Stimulated activated CD8-positive, alpha-beta memory T cell treated with anti-CD3 and anti-CD28 coated beads, Interleukin-15, amount 100 ng/mL, for 4 hours (primary cell): ENCODE data around the gene SERINC5.
"Not testable (repeated sequence)": the region's sequence is repeated elsewhere in the genome, so short reads cannot be mapped to it uniquely, and the experiment has no call there.

Experiments used
- DNase-seq, 2 donors: peaks; one replicate each; pipeline ENCODE4 v3.0.0-alpha.2; 2020; ENCODE audit warnings: low read depth in 2 of 2

SERINC5 gene

GRCh38 chr5:80198399-80198798 lies 57.4 kb downstream of the SERINC5 start:
- no peak for DNase-seq

GRCh38 chr5:80195837-80196400 lies 59.9 kb downstream of the SERINC5 start:
- DNase-seq = no peak

GRCh38 chr5:80194468-80194867 lies 61.4 kb downstream of the SERINC5 start:
- DNase-seq = no peak

GRCh38 chr5:80193401-80193800 lies 62.4 kb downstream of the SERINC5 start:
- DNase-seq = no peak

DNA sequence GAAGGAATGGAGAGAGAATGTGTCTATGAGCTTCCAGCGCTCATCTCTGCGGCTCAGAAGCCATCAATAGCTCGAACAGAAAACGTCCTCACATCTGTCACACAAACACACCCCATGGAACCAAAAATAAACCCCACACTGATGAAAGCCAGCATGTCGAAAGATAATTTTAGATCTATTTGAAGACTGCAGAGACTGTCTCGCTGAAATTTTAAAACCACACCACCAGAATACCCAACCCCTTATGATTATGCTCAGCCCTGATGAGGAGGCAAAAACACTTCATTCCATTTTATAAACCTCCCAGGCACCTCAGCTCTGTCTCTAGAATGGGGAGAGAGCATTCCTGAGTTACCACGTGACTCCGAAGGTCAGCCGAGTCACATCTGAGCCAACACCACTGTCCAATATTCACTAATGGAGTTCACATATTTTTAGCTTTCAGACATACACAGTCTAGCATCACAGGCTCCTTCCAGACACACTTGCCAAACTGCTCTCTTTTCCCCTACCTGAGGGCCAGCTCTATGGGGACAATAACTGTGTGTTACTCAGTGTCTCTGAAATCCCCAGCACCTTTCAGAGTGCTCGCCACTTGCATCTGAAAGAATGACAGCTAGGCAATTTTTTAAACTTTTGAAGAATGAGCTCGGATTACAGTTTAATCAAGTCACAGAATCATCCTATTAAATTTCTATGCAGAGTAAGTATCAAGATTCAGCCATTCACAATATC lies 63.2 kb downstream of the SERINC5 start:
- DNase-seq = no peak

DNA sequence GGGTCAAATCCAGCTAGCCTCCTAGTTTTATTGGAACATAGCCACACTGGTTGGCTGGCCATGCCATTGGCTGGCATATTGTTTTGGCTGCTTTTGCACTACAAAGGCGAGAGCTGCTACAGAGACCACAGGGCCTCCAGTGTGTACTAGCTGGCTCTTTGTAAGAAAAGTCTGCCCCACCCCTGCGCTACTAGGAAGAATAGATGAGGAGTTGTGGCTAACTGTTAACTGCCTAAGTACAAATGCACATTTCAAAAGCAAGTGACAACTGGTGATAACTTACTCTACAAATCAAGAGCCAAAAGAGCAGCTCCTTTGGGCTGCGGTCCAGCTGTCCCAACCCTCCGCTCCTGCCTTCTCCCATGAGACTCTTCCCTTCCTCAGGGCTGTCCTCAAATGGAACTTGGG lies 63.9 kb downstream of the SERINC5 start:
- no peak for DNase-seq

DNA sequence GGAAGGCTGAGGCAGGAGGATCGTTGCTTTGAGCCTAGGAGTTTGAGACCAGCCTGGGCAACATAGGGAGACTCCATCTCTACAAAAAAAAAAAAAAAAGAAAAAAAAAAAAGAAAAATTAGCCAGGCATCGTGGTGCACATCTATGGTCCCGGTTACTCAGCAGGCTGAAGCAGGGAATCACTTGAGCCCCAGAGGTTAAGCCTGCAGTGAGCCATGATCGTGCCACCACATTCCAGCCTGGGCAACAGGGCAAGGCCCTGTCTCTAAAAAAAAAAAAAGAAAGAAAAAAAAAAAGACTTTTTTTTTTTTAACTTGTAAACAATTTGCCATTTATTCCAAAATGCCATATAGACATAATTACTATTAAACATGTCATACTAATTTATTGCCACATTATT lies 64.5 kb downstream of the SERINC5 start:
- DNase-seq = no peak

- no peak for DNase-seq
Observed at GRCh38 chr5:80190960-80191359, 64.9 kb downstream of the SERINC5 start.

- DNase-seq = no peak
Observed at GRCh38 chr5:80189701-80190100, 66.1 kb downstream of the SERINC5 start.

DNA sequence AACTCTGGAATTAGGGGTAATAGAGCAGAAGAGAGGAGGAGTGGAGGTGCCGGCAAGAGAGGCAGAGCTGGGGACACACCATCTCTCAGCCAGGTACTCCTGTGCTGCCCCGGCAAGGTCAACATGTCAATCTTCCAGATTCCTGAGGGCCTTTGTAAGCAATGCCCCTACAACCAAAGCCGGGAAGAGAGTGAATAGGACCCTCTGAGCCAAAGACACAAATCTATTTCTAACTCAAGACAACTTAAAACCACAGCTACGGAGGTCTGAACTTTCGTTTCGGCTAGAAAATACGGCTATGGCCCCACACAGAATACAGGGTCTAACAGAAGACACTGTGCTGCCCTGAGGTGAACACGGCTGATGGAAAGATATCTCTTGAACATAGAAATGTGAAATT lies 66.6 kb downstream of the SERINC5 start:
- DNase-seq = no peak

DNA sequence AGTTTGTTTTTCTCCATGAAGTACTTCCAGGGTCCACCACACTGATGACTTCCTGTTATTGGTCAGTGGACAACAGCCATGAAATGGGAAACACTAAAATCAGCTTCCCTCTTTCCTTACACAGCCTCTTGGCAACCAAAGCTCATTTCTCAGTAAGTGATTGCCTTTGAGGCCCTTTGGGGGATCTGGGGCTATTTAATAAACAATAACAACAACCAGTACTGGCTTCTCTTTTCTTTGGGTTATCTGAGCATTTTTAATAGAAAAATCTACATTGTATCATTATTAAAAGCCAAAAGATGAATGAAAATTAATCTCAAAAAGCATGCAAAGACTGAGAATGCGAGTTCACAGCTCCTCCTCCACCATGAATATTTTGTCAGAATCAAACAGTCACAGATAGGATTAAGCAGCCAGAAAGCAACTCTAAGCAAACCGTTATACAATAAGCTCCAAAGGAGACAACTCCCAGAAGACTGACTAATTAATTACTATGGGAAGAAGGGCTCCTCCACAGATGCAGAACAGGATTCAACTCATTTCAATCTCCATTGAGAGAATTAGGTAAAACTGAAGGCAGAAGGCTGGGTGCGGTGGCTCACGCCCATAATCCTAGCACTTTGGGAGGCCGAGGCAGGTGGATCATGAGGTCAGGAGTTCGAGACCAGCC lies 68.3 kb downstream of the SERINC5 start:
- no peak for DNase-seq

DNA sequence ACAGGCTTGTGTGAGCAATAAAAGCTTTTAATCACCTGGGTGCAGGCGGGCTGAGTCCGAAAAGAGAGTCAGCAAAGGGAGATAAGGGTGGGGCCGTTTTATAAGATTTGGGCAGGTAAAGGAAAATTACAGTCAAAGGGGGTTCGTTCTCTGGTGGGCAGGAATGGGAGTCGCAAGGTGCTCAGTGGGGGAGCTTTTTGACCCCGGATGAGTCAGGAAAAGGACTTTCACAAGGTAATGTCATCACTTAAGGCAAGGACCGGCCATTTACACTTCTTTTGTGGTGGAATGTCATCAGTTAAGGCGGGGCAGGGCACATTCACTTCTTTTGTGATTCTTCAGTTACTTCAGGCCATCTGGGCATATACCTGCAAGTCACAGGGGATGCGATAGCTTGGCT lies 70.3 kb downstream of the SERINC5 start:
- not testable (repeated sequence) for DNase-seq

GRCh38 chr5:80185095-80185494 lies 70.8 kb downstream of the SERINC5 start:
- DNase-seq = no peak

GRCh38 chr5:80184235-80185023 lies 71.4 kb downstream of the SERINC5 start:
- no peak for DNase-seq

DNA sequence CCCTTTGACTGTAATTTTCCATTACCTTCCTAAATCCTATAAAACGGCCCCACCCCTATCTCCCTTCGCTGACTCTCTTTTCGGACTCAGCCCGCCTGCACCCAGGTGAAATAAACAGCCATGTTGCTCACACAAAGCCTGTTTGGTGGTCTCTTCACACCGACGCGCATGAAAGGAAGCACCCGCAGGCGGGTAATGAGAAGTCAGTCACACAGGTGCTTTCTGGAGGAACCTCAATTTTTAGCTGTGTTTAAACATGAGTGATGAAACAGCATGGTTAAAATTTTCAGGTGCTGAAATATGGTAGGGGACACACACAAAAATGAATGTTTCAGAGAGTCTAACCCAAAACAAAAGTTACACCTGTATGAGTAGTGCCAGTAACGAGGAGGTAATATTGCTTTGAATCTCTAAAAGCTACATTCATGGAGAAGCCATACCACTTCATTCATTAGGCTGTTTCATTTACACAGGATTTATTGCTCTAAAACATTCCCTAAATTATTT lies 72.1 kb downstream of the SERINC5 start:
- not testable (repeated sequence) for DNase-seq

DNA sequence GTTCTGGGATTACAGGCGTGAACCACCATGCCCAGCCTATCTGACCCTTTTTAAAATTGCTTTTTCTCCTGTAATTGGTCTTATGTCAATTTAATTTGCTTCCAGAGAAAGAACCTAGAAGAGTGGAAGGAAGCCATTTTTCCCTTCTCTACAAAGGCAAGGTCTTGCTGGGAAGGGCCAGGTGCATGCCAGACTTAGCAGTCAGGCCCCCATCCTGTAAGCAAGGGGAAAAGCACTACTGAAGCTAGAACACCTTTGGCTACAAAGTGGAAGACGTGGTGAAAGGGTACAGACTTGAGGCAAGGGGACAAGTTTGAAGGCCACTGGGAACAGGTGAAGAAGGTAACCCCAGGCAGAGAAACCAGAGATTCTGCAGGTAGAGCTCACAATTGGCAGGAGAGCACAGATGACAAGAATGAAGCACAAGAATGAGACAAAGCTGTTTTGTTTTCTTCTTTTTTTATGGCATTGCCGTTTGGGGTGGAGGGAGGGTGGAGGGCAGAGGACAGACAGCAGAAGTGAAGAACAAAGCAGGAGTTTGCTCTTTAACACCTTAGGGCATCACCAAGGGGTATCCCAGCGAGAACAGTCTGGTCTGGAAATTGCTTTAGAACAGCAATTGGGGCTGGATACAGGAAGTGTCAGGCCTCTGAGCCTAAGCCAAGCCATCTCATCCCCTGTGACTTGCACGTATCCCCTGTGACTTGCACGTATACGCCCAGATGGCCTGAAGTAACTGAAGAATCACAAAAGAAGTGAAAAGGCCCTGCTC lies 72.9 kb downstream of the SERINC5 start:
- DNase-seq = no peak

GRCh38 chr5:80181618-80182211 lies 74.1 kb downstream of the SERINC5 start:
- no peak for DNase-seq

- no peak for DNase-seq
Observed at GRCh38 chr5:80177236-80177635, 78.6 kb downstream of the SERINC5 start.

GRCh38 chr5:80175337-80175736 lies 80.5 kb downstream of the SERINC5 start:
- DNase-seq = no peak

GRCh38 chr5:80174790-80175189 lies 81.1 kb downstream of the SERINC5 start:
- DNase-seq = no peak
